ENCODE results near the gene PRKAG2.
"Not testable (repeated sequence)": the region's sequence is repeated elsewhere in the genome, so short reads cannot be mapped to it uniquely, and the experiment has no call there.

Gene PRKAG2

DNA sequence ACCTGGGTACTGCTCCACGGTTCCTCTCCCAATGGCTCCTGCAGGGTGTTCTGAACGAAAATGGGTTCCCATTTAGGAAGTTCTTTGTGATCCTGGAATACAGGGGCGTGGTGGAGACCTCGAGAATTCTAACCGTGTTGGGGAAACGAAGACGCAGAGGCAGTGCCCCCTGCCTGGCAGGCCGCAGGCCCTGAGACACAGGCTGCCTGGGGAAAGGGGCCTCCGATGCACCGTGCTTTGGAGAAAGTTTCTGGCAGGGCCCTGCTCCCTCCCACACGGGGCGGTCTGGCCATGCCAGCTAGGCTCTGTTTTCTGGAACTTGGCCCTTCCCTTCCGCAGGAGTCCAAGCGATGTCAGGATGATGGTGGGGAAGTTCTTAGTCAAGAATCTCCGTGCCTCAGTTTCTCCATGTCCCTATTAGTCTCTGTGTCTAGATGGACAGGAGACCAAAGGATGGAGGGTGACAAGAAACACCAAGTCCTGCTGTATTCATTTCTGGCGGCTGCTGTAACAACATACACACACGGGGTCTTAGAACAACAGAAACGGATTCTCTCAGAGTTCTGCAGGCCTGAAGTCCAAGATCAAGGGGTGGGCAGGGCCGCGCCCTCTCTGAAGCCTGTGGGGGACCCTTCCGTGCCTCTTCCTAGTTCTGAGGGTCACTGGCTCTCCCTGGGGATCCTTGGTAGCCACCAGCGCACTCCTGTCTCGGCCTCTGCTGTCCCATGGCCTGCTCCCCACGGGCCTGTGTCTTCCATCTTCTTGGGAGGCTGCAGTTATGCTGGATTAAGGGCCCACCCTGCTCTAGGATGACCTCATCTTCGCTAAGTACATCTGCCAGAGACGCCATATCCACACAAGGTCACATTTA lies 27.7 kb downstream of the PRKAG2 start:
- DNase-seq, result no peak

DNA sequence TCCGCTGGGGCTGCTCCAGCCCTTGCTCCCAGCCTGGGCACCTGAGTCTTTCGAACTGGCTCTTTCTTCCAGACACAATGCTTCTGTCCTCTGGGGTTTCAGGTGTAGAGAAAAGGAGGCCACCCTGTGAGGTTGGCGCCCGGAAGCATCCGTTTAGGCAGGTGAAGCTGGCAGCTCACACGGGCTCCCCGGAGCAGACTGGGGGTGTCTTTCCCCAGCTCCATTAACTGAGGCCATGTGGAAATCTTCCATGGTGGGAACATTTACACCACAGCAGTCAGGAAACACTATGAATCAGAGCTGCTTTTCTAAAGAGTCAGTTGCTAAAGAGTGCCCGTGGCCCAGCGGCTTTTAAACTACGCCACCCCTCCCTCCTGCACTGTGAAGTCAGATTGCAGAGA lies 29.2 kb downstream of the PRKAG2 start:
- DNase-seq, result no peak

GRCh38 chr7:151847136-151847535 lies 29.8 kb downstream of the PRKAG2 start:
- no peak for DNase-seq

GRCh38 chr7:151845412-151846205 lies 31.3 kb downstream of the PRKAG2 start:
- no peak for DNase-seq

DNA sequence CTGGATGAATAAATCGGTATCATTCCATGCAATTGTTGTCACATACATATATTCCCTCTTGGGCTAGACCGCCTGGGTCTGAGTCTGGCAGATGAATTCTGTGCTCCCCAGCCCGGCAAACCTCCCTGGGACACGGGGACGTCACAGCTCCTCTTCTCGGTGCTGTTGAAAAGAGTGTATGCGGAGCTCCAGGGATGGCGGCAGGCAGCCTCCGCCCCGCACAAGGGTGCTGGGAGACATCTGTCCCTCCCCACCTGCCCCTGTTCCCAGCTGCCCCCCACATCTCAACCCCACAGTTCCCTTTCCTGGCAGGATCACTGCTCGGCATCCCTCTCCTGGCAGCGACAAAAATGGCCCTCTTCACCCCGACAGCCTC lies 32.1 kb downstream of the PRKAG2 start:
- no peak for DNase-seq

- DNase-seq, result no peak
Measured at GRCh38 chr7:151844071-151844824, 32.7 kb downstream of the PRKAG2 start.

DNA sequence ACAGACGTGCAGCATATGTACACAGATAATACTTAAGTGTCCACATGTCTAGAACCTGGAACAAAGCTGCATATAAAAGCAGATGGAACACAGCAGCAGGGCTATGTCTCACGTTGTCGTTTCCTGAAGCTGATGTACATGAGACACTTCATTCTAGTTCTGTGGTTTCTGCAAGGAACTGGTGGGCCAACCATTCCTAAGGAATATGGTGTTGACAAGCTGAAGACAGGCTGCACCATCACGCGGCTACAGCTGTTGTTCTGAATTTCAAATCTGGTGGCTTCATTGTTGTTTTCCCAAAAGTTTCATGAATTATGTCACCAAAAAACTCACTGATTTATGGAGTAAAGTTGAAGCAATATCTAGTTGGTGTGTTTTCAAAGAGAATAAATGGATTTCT lies 33.7 kb downstream of the PRKAG2 start:
- no peak for DNase-seq

DNA sequence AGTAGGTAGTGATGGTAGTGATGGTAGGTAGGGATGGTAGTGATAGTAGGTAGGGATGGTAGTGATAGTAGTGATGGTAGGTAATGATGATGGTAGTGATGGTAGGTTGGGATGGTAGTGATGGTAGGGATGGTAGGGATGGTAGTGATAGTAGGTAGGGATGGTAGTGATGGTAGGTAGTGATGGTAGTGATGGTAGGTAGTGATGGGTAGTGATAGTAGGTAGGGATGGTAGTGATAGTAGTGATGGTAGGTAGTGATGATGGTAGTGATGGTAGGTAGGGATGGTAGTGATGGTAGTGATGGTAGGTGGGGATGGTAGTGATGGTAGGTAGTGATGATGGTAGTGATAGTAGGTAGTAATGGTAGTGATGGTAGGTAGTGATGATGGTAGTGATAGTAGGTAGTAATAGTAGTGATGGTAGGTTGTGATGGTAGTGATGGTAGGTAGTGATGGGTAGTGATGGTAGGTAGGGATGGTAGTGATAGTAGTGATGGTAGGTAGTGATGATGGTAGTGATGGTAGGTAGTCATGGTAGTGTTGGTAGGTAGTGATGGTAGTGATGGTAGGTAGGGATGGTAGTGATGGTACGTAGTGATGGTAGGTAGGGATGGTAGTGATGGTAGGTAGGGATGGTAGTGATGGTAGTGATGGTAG lies 35.4 kb downstream of the PRKAG2 start:
- not testable (repeated sequence) for DNase-seq

GRCh38 chr7:151840088-151840910 lies 36.6 kb downstream of the PRKAG2 start:
- no peak for DNase-seq

DNA sequence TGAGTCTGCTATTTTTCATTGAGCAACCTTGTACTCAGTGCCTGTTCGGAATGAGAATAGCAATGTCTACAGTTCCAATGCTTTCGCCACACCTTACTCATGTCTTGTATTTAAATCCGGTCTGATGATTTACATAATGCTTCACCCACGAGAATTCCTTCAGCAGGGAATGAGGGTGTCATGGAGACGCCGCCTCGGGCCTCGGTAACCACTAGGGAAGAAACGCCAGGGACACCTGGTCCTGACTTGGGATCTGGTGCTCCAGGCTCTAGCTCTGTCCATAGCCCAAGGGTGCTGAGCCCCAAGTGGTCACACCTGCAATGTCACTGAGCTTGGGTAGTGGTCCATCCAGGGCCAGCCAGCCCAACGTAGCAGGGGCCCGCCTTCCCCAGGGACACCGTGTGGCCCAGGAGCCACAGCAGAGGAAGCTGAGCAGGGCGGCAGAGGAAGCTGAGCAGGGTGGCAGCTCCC lies 37.4 kb downstream of the PRKAG2 start:
- DNase-seq, result no peak

GRCh38 chr7:151838861-151839381 lies 38.0 kb downstream of the PRKAG2 start:
- DNase-seq, result no peak

DNA sequence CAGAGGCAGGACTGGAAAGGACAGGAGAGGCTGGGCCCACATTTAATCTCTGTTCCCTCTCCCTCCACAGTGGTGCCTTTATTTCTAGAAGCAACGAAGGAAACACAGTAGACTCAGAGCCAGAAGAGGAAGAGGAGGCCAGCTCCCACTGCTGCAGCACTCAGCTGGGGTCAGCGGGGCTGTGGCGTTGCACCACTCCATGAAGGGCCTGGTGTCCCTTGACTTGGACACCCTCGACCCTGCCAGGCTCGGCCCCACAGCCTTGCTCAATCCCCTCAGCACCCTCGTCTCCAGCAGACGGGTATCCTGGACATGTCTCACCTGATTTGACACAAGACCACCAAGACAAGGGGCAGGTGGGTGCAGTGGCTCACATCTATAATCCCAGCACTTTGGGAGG lies 38.8 kb downstream of the PRKAG2 start:
- DNase-seq, result no peak

- DNase-seq, result no peak
Measured at GRCh38 chr7:151837285-151838042, 39.5 kb downstream of the PRKAG2 start.

DNA sequence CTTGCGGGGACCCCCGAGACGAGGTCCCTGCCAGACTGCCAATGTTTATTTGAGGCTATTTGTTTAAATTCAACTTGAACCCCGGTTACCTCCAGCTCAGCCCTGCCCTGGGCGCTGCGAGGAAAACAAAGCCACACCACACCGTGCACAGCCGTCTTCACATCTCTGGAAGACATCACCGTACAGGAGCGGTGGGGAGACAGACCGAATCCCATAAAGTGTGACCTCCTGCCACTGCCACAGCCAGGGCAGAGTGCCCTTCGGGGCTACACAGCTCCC lies 40.0 kb downstream of the PRKAG2 start:
- no peak for DNase-seq

GRCh38 chr7:151836191-151836926 lies 40.6 kb downstream of the PRKAG2 start:
- no peak for DNase-seq

GRCh38 chr7:151835636-151836035 lies 41.3 kb downstream of the PRKAG2 start:
- no peak for DNase-seq

DNA sequence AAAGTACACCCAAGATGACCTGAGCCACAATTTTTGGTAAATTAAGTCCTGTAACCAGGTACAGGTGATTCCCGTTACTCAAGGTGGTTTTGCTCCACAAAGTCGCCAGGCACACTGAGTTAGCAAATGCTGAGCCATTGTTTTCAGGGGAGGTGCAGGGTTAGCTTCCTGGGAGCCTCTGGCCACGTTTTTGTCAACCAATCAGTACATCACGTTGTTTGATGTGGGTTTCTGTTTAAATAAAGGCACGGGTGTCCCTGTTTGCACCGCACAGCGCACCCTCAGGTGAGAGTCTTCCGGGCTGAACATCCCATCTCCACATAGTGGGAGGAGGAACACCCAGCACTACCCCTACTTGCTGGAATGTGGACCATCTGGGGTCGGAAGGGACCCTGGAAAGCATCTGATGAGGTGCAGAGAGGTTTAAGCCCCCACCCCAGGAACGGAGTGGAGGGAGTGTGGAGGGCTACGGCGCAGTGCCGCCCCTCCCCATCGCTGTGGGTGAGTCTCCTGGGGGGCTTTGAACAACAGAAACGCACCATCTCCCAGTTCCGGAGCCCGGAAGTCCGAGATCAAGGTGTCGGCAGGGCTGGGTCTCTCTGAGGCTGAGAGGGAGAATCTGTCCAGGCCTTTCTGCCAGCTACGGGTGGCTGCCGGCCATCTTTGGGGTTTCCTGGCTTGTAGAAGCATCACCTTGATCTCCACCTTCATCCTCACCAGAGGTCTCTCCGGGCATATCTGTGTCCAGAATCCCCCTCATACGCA lies 42.5 kb downstream of the PRKAG2 start:
- no peak for DNase-seq

DNA sequence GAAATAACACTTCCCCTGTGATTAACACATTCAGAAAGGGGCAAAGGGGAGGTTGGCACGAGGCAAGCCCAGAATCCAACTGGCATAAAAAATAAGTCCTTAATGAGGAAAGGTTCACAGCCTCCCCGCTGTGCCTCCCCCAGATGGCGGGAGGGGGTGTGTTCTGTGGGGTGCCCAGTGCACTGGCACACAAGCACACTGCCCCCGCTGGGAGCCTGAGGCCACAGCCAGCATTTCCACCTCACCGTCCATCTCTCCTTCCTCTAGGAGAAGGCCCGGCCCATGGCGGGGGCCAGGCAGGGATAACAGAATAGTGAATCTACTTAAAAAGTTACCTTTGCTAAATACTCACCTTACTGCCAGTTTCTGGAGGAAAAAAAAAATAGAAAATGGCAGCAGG lies 43.2 kb downstream of the PRKAG2 start:
- DNase-seq, result no peak

DNA sequence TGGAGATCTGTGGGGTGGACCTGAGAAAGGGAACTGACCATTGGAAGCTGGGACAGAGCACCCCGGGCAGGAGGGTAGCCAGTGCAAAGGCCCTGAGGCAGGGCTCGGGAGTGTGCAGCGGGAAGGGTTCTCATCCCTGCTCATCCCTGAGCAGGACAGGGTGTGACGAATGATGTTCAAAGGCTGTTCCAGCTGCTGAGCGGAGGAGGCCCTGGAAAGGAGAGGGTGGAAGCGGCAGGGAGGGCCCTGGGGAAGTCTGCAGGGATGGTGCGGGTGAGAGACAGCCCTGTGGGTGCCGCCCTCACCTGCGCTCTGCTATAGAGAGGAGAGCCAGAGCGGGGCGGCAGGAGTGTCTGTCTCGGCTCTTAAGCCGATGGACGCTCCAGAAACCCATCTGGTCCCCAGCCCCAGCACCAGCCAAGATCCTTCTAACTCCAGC lies 43.7 kb downstream of the PRKAG2 start:
- no peak for DNase-seq

Measured in activated CD4-positive, alpha-beta T cell treated with anti-CD3 and anti-CD28 coated beads for 1 hour (primary cell).